Kidney (tissue), 14 donors: ENCODE data around the gene AURKA. TPM values are rescaled to one million over a fixed set of nuclear protein-coding genes. Genes with fewer than 3 reads are reported as not detected.
A peak's percentile ranks its signal among the peaks of the same experiment; 100 is the strongest.
"Not testable (repeated sequence)": the region's sequence is repeated elsewhere in the genome, so short reads cannot be mapped to it uniquely, and the experiment has no call there.

Experiments
- DNase-seq, 5 donors: peaks; one replicate each; pipeline ENCODE4 v3.0.0-alpha.2; 2013 to 2020
- FAIRE-seq: peaks from 2 replicates; lab custom pipeline; 2012; peaks lifted over from hg19 to GRCh38; lab: Jason Lieb, UNC
- H3K27ac ChIP-seq, 2 donors: one replicate each; pipeline ENCODE4 v1.7.0; 2013; ENCODE audit warnings: low read depth in 2 of 2, low read length in 2 of 2, inconsistent platforms in 1 of 2
- H3K27me3 ChIP-seq: one replicate; pipeline ENCODE4 v1.7.1; 2013; ENCODE audit warnings: low read length, inconsistent platforms; ENCODE audit not compliant: control insufficient read depth, insufficient read depth
- H3K36me3 ChIP-seq, 3 donors: one replicate each; pipeline versions ENCODE4 v1.7.0 to v1.7.1; 2013; ENCODE audit warnings: low read length in 3 of 3, control low read depth in 1 of 3, inconsistent platforms in 1 of 3; ENCODE audit not compliant: insufficient read depth in 3 of 3, control insufficient read depth in 2 of 3
- H3K4me1 ChIP-seq, 3 donors: one replicate each; pipeline versions ENCODE4 v1.7.0 to v1.7.1; 2013; ENCODE audit warnings: low read length in 3 of 3, inconsistent platforms in 1 of 3, low read depth in 1 of 3; ENCODE audit not compliant: control insufficient read depth in 2 of 3, insufficient read depth in 2 of 3
- H3K4me3 ChIP-seq, 3 donors: one replicate each; pipeline versions ENCODE4 v1.7.0 to v1.8.1; 2013; ENCODE audit warnings: low read length in 3 of 3, control low read depth in 1 of 3, inconsistent platforms in 1 of 3
- H3K9ac ChIP-seq, 3 donors: one replicate each; pipeline versions ENCODE4 v1.7.0 to v1.7.1; 2013; ENCODE audit warnings: low read length in 3 of 3, control low read depth in 1 of 3, inconsistent platforms in 1 of 3
- H3K9me3 ChIP-seq, 3 donors: one replicate each; pipeline versions ENCODE4 v1.7.0 to v1.7.1; 2013; ENCODE audit warnings: low read length in 3 of 3, control low read depth in 1 of 3, inconsistent platforms in 1 of 3; ENCODE audit not compliant: control insufficient read depth in 2 of 3, insufficient read depth in 1 of 3
- CTCF ChIP-seq: IDR thresholded peaks from 3 replicates; pipeline ENCODE4 v1.5.1; 2012; ENCODE audit warnings: mild to moderate bottlenecking, moderate library complexity, borderline replicate concordance; ENCODE audit not compliant: insufficient read depth; ENCODE audit errors: extremely low read depth
- intact Hi-C: fragments of 100-400 bp; cut with DNase I; formaldehyde crosslinking; loops from one replicate; pipeline ENCODE4 v1.11.1; 2022
- polyA plus RNA-seq: library from polyadenylated mRNA; stranded (reverse); fragments of 350-450 nt; fragmentation: Illumina TruSeq; extraction: RNeasy Lipid Tissue Mini Kit (QIAGEN cat#74804); gene quantifications from one replicate; pipeline ENCODE4 v1.2.3, GENCODE V29; 2014; ENCODE audit warnings: low read depth, low replicate concordance; ENCODE audit not compliant: insufficient read depth
- total RNA-seq: library from RNA; stranded (reverse); fragmentation: NEBNext Ultra II Directional; extraction: Animal tissue kit (Norgen Biotek cat#: 25700); gene quantifications from one replicate; pipeline ENCODE4 v1.2.1, GENCODE V29; 2021
- donor health status: control.
- donor health status: control.
- donor health status: control.
- donor health status: control.
- donor health status: control.
- donor health status: DM: yes; HTN: yes; CAD: no.
- donor health status: Normal renal cell carcinoma (clear cell type).

The AURKA gene
- total and polyA plus RNA-seq, 2 donors from 2014 or later, result 2.7 to 3.3 TPM

GRCh38 chr20:56411759-56412472, 19.9 kb upstream of the AURKA start, which contains the start of gene CASS4:
TSS of gene CASS4 (plus strand) at chr20:56412260. CDS start at chr20:56412459, 199 bp downstream.
- no peaks in the 10 kb centered on the region for H3K9me3 ChIP-seq
- intact Hi-C loops, result no loop called here
- H3K4me3 ChIP-seq, result peak within 1 kb of the TSS; percentile 32 to 40 (median 35)
- peak within 1 kb of the TSS; percentile 55 to 68 for H3K27ac ChIP-seq
- DNase-seq, result peak in 3 of 5 donors; percentile 19 to 88 (median 60)
- H3K36me3 ChIP-seq, result peaks cover 3 to 8% (median 8%) of the 10 kb centered on the region in 3 donors
- peaks cover 0 to 3% (median 0%) of the 10 kb centered on the region in 3 donors for H3K4me1 ChIP-seq
- FAIRE-seq, result no peak
- H3K27me3 ChIP-seq, result no peaks in the 10 kb centered on the region
- peak within 1 kb of the TSS in 1 of 3 donors; percentile 12 for H3K9ac ChIP-seq
- no peak for TF ChIP-seq CTCF

GRCh38 chr20:56411287-56411686, 19.3 kb upstream of the AURKA start:
- Histone ChIP-seq H3K4me3 (peak overlapping the region in 1 of 3 donors; percentile 32), H3K36me3 (peaks cover 3 to 12% (median 10%) of the 10 kb centered on the region in 3 donors), H3K27ac (peak overlapping the region; percentile 2 to 68)
- H3K9me3 ChIP-seq, DNase-seq, H3K9ac ChIP-seq, FAIRE-seq, H3K4me1 ChIP-seq, H3K27me3 ChIP-seq, intact Hi-C loops: not testable (repeated sequence)

GRCh38 chr20:56409956-56410355, 17.9 kb upstream of the AURKA start:
- H3K9ac ChIP-seq, result no peak overlapping the region
- peaks cover 3 to 24% (median 17%) of the 10 kb centered on the region in 3 donors for H3K36me3 ChIP-seq
- DNase-seq (peak in 3 of 5 donors; percentile 19 to 81 (median 58)), FAIRE-seq (no peak)
- intact Hi-C loops, result no loop called here
- H3K27me3 ChIP-seq, result no peaks in the 10 kb centered on the region
- H3K27ac ChIP-seq, result peak overlapping the region in 1 of 2 donors; percentile 52
- H3K4me3 ChIP-seq, result no peak overlapping the region
- no peak for TF ChIP-seq CTCF
- H3K9me3 ChIP-seq, result no peaks in the 10 kb centered on the region
- H3K4me1 ChIP-seq, result peaks cover 0 to 3% (median 0%) of the 10 kb centered on the region in 3 donors

- DNase-seq (peak in 2 of 5 donors; percentile 35 to 80), FAIRE-seq (no peak)
- Histone ChIP-seq H3K4me1 (peaks cover 0 to 3% (median 0%) of the 10 kb centered on the region in 3 donors), H3K4me3 (no peak overlapping the region), H3K9me3 (no peaks in the 10 kb centered on the region), H3K27ac (peak overlapping the region in 1 of 2 donors; percentile 52), H3K36me3 (peaks cover 3 to 24% (median 17%) of the 10 kb centered on the region in 3 donors), H3K27me3 (no peaks in the 10 kb centered on the region), H3K9ac (no peak overlapping the region)
- TF ChIP-seq CTCF, result no peak
- intact Hi-C loops, result no loop called here
Measured at GRCh38 chr20:56409521-56409920, 17.5 kb upstream of the AURKA start.
